Lower leg skin (tissue), 4 donors: ENCODE results near the gene ZFPM1. TPM values are rescaled to one million over a fixed set of nuclear protein-coding genes. Genes with fewer than 3 reads are reported as not detected.

Source experiments
- DNase-seq, 2 donors: peaks; one replicate each; pipeline ENCODE4 v3.0.0-alpha.2; 2019; ENCODE audit warnings: low spot score in 2 of 2
- H3K4me3 ChIP-seq: fragments of 200-600 bp; sonication (generic); 2 replicates; pipeline ENCODE4 v1.5.1; 2017; ENCODE audit warnings: mild to moderate bottlenecking, low read depth; ENCODE audit not compliant: poor library complexity, severe bottlenecking
- CTCF ChIP-seq, 3 donors: fragments of 450-650 bp; IDR thresholded peaks; one replicate each; pipeline ENCODE4 v1.5.1; 2016; ENCODE audit warnings: antibody characterized with exemption in 3 of 3, mild to moderate bottlenecking in 3 of 3, moderate library complexity in 2 of 3
- POLR2A ChIP-seq, 2 donors: fragments of 450-650 bp; IDR thresholded peaks; one replicate each; pipeline ENCODE4 v1.6.1; 2016 to 2017; ENCODE audit warnings: antibody characterized with exemption in 2 of 2, mild to moderate bottlenecking in 1 of 2, moderate library complexity in 1 of 2
- WGBS, 2 donors: methylation state at CpG; one replicate each; pipeline ENCODE4 v1.1.5; 2018; 5-methylcytosine and 5-hydroxymethylcytosine counted together
- intact Hi-C: fragments of 100-400 bp; cut with DNase I; formaldehyde crosslinking; loops from one replicate; pipeline ENCODE4 v1.15.0; 2023; ENCODE audit warnings: low total_unique reads
- total RNA-seq, 4 donors: library from RNA; depleted of rRNA; stranded (reverse); fragments of >200 nt; gene quantifications; one replicate each; pipeline ENCODE4 v1.1.0, GENCODE V29; 2016

Gene ZFPM1
- total RNA-seq, 4 donors from 2014 or later = 2.0 to 4.0 (median 3.1) TPM

- no peak overlapping the region for H3K4me3 ChIP-seq
- 84 to 97% methylated on average over 5 to 12 of the region's 14 CpGs for WGBS, 2 donors
- TF ChIP-seq POLR2A (IDR thresholded peaks at IDR 0.05) (no peak), CTCF (IDR thresholded peaks at IDR 0.05) (no peak)
- intact Hi-C loops = no loop called here
- no peak for DNase-seq
Observed at GRCh38 chr16:88511906-88512305, 58.8 kb downstream of the ZFPM1 start.

- no peak for DNase-seq
- intact Hi-C loops = no loop called here
- no peak for TF ChIP-seq POLR2A (IDR thresholded peaks at IDR 0.05)
- TF ChIP-seq CTCF (IDR thresholded peaks at IDR 0.05) = no peak
- no peak overlapping the region for H3K4me3 ChIP-seq
- 82 to 84% methylated on average over 18 to 31 of the region's 35 CpGs for WGBS, 2 donors
Observed at GRCh38 chr16:88512728-88513696, 59.9 kb downstream of the ZFPM1 start.

- intact Hi-C loops = no loop called here
- TF ChIP-seq POLR2A (IDR thresholded peaks at IDR 0.05) (no peak), CTCF (IDR thresholded peaks at IDR 0.05) (no peak)
- no peak for DNase-seq
- 85 to 87% methylated on average over 9 to 20 of the region's 20 CpGs for WGBS, 2 donors
- H3K4me3 ChIP-seq = no peak overlapping the region
Observed at GRCh38 chr16:88514070-88514469, 61.0 kb downstream of the ZFPM1 start.

GRCh38 chr16:88514526-88515232, 61.6 kb downstream of the ZFPM1 start:
- TF ChIP-seq CTCF (IDR thresholded peaks at IDR 0.05) = no peak
- TF ChIP-seq POLR2A (IDR thresholded peaks at IDR 0.05) = no peak
- intact Hi-C loops = no loop called here
- H3K4me3 ChIP-seq = no peak overlapping the region
- no peak for DNase-seq
- 82 to 85% methylated on average over 16 to 19 of the region's 19 CpGs for WGBS, 2 donors

GRCh38 chr16:88515371-88515770, 62.3 kb downstream of the ZFPM1 start:
- H3K4me3 ChIP-seq = no peak overlapping the region
- intact Hi-C loops = no loop called here
- DNase-seq = no peak
- TF ChIP-seq POLR2A (IDR thresholded peaks at IDR 0.05) (no peak), CTCF (IDR thresholded peaks at IDR 0.05) (no peak)
- WGBS, 2 donors = 92 to 95% methylated on average over 9 of the region's 9 CpGs
